ENCODE measurements around the gene CENPL.
A peak's percentile ranks its signal among the peaks of the same experiment; 100 is the strongest.
"Not testable (repeated sequence)": the region's sequence is repeated elsewhere in the genome, so short reads cannot be mapped to it uniquely, and the experiment has no call there.

Gene CENPL

DNA sequence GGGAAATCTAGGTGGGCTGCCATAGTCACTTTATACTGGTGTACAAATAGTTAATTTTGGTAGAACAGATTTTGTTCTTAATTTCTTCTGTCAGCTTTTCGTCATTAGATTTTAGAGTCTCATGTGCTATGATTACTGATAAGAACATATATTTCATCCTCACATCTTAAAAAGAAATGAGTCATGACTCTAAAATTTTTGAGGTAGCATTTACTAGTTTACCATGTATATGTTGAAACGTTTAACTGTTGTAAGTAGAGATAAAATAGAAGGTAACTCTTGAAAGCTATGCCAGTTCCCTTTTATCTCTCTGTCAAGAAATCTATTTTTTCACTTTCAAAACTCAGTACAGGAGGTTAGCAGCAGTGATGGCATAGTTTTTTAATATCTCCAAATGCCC, 56.5 kb downstream of the CENPL start:
- CTCF ChIA-PET, result no interaction called here
- no peak for DNase-seq (ENCODE audit: low spot score)
- TF ChIP-seq, protein P1, sequence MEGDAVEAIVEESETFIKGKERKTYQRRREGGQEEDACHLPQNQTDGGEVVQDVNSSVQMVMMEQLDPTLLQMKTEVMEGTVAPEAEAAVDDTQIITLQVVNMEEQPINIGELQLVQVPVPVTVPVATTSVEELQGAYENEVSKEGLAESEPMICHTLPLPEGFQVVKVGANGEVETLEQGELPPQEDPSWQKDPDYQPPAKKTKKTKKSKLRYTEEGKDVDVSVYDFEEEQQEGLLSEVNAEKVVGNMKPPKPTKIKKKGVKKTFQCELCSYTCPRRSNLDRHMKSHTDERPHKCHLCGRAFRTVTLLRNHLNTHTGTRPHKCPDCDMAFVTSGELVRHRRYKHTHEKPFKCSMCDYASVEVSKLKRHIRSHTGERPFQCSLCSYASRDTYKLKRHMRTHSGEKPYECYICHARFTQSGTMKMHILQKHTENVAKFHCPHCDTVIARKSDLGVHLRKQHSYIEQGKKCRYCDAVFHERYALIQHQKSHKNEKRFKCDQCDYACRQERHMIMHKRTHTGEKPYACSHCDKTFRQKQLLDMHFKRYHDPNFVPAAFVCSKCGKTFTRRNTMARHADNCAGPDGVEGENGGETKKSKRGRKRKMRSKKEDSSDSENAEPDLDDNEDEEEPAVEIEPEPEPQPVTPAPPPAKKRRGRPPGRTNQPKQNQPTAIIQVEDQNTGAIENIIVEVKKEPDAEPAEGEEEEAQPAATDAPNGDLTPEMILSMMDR (conservative IDR thresholded peaks at IDR 0.05; ENCODE audit: low read depth), result no peak
- H3K27ac ChIP-seq, result no peak overlapping the region
- POLR2A ChIA-PET (ENCODE audit: low non-redundant PET), result no interaction called here

GRCh38 chr1:173764331-173764730, 60.4 kb downstream of the CENPL start:
- H3K27ac ChIP-seq; DNase-seq (ENCODE audit: low spot score); POLR2A ChIA-PET (ENCODE audit: low non-redundant PET): not testable (repeated sequence)
- CTCF ChIA-PET, result interaction anchor here (0.9 kb wide), 1 partner anchor 8 kb away, joined by 3 read pairs; no protein-coding TSS in a partner anchor

- ChIA-PET POLR2A (ENCODE audit: low non-redundant PET) (no interaction called here), CTCF (no interaction called here)
- H3K27ac ChIP-seq, result peak overlapping the region; percentile 45
- TF ChIP-seq, protein P1 (conservative IDR thresholded peaks at IDR 0.05; ENCODE audit: low read depth), result no peak
- DNase-seq (ENCODE audit: low spot score), result peak; percentile 18
Observed at GRCh38 chr1:173758980-173759379, 65.7 kb downstream of the CENPL start.

GRCh38 chr1:173758110-173758509, 66.6 kb downstream of the CENPL start:
- TF ChIP-seq, protein P1 (conservative IDR thresholded peaks at IDR 0.05; ENCODE audit: low read depth), result no peak
- no peak overlapping the region; the same call in 1 of the 2 replicates for H3K27ac ChIP-seq
- ChIA-PET CTCF (interaction anchor here (0.6 kb wide), 1 partner anchor 991 kb away, joined by 3 read pairs; no protein-coding TSS in a partner anchor), POLR2A (ENCODE audit: low non-redundant PET) (no interaction called here)
- DNase-seq (ENCODE audit: low spot score), result no peak

DNA sequence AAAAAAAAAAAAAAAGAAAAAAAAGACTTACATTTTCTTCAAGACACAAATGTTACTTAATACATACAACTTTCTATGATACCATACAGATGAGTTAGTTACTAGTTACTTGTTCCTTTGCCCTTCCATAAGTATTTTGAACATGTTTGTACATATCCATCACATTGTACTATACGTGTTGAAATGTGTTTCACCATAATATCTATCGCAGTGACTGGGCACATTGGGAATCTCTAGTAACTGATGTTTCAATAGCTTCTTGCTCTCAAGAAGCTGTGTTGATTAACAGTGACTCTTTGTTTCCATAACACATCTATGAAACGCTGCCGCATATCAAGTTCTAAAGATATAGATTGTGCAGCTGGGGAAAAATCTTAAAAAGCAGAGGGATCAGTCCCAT, 67.0 kb downstream of the CENPL start:
- no peak overlapping the region for H3K27ac ChIP-seq
- TF ChIP-seq, protein P1 (conservative IDR thresholded peaks at IDR 0.05; ENCODE audit: low read depth), result no peak
- ChIA-PET CTCF (interaction anchor here (0.7 kb wide), 1 partner anchor 1079 kb away, joined by 7 read pairs; no protein-coding TSS in a partner anchor), POLR2A (ENCODE audit: low non-redundant PET) (no interaction called here)
- DNase-seq (ENCODE audit: low spot score), result no peak

DNA sequence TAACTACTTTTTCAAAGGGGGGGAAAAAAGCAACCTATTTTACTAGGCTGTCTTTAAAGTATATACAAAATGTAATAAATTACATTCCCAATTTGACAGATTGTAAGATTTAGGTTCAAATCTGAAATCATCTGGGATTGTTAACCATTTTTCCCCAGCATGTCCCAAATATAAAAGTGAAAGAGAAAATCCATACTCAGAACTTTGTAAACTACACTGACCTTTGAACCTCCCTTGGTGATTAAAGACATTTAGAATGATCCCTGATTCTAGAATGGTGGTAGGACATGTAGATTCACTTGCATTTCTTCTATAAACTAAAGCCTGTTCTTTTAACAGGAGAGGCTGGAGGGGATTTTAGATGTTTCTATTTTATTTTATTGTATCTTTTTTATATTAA, 70.9 kb downstream of the CENPL start:
- no peak for DNase-seq (ENCODE audit: low spot score)
- ChIA-PET POLR2A (ENCODE audit: low non-redundant PET) (no interaction called here), CTCF (no interaction called here)

More for the DNA sequence above, 70.9 kb downstream of the CENPL start:
- TF ChIP-seq, protein P1 (conservative IDR thresholded peaks at IDR 0.05; ENCODE audit: low read depth), result no peak
- no peak overlapping the region for H3K27ac ChIP-seq

Data from RWPE1 (cell line).